RWPE2 (cell line): ENCODE measurements around the gene B3GNT8.

Experiments used
- ATAC-seq: fragments of 200-7000 bp; cut with Tn5 transposase; 3 replicates; pipeline ENCODE4 v1.9.1; 2021; ENCODE audit warnings: low read depth
- DNase-seq: peaks from one replicate; pipeline ENCODE4 v3.0.0-alpha.2; 2020; ENCODE audit warnings: low spot score
- H3K27ac ChIP-seq: fragments of 450-650 bp; 2 replicates; pipeline ENCODE4 v1.5.1; 2017; ENCODE audit warnings: mild to moderate bottlenecking; ENCODE audit not compliant: poor library complexity, severe bottlenecking
- H3K27me3 ChIP-seq: fragments of 250-450 bp; sonication (Bioruptor Pico); 2 replicates; pipeline ENCODE4 v1.5.1; 2021; ENCODE audit warnings: mild to moderate bottlenecking, moderate library complexity; ENCODE audit not compliant: insufficient read depth, poor library complexity, severe bottlenecking
- H3K36me3 ChIP-seq: fragments of 250-450 bp; sonication (Bioruptor Pico); 2 replicates; pipeline ENCODE4 v1.5.1; 2020; ENCODE audit warnings: low read depth, mild to moderate bottlenecking, moderate library complexity
- H3K4me1 ChIP-seq: fragments of 250-450 bp; sonication (Bioruptor Pico); 2 replicates; pipeline ENCODE4 v1.5.1; 2021; ENCODE audit warnings: mild to moderate bottlenecking, moderate library complexity; ENCODE audit not compliant: insufficient read depth, poor library complexity, severe bottlenecking
- H3K4me3 ChIP-seq: fragments of 250-450 bp; sonication (Bioruptor Pico); 2 replicates; pipeline ENCODE4 v1.5.1; 2021; ENCODE audit warnings: mild to moderate bottlenecking, moderate library complexity; ENCODE audit not compliant: severe bottlenecking
- H3K9me3 ChIP-seq: fragments of 250-450 bp; sonication (Bioruptor Pico); 2 replicates; pipeline ENCODE4 v1.5.1; 2021; ENCODE audit warnings: mild to moderate bottlenecking, moderate library complexity; ENCODE audit not compliant: severe bottlenecking
- CTCF ChIP-seq: fragments of 450-650 bp; IDR thresholded peaks from one replicate; pipeline ENCODE4 v1.5.1; 2017; ENCODE audit warnings: mild to moderate bottlenecking, moderate library complexity; ENCODE audit not compliant: poor library complexity, severe bottlenecking

B3GNT8 gene

GRCh38 chr19:41456342-41456918 is 29.3 kb upstream of the B3GNT8 start:
- ATAC-seq (no peak), DNase-seq (no peak)
- Histone ChIP-seq H3K4me3 (no peak overlapping the region), H3K27me3 (peaks cover 39% of the 10 kb centered on the region), H3K27ac (no peak overlapping the region), H3K4me1 (no peaks in the 10 kb centered on the region), H3K9me3 (no peaks in the 10 kb centered on the region), H3K36me3 (no peaks in the 10 kb centered on the region)
- no peak for TF ChIP-seq CTCF

- peaks cover 36% of the 10 kb centered on the region for H3K27me3 ChIP-seq
- H3K9me3 ChIP-seq = no peaks in the 10 kb centered on the region
- no peak overlapping the region for H3K4me3 ChIP-seq
- TF ChIP-seq CTCF = no peak
- H3K36me3 ChIP-seq = no peaks in the 10 kb centered on the region
- DNase-seq (no peak), ATAC-seq (no peak)
- H3K4me1 ChIP-seq = no peaks in the 10 kb centered on the region
- no peak overlapping the region for H3K27ac ChIP-seq
Measured at GRCh38 chr19:41455936-41456335, 28.8 kb upstream of the B3GNT8 start.

- no peak for TF ChIP-seq CTCF
- H3K4me1 ChIP-seq = no peaks in the 10 kb centered on the region
- no peak for DNase-seq
Measured at GRCh38 chr19:41452584-41453275, 25.6 kb upstream of the B3GNT8 start.

GRCh38 chr19:41449865-41450178 is 22.6 kb upstream of the B3GNT8 start:
- DNase-seq (no peak), ATAC-seq (peak; percentile 22; the same call in 1 of the 3 replicates)
- TF ChIP-seq CTCF = no peak
- H3K27me3 ChIP-seq = no peaks in the 10 kb centered on the region
- no peak overlapping the region for H3K4me3 ChIP-seq
- H3K27ac ChIP-seq = no peak overlapping the region
- no peaks in the 10 kb centered on the region for H3K4me1 ChIP-seq
- H3K9me3 ChIP-seq = no peaks in the 10 kb centered on the region
- H3K36me3 ChIP-seq = no peaks in the 10 kb centered on the region

More at GRCh38 chr19:41452584-41453275, 25.6 kb upstream of the B3GNT8 start:
- H3K27ac ChIP-seq = no peak overlapping the region
- peaks cover 16% of the 10 kb centered on the region for H3K27me3 ChIP-seq
- no peak overlapping the region for H3K4me3 ChIP-seq
- no peaks in the 10 kb centered on the region for H3K9me3 ChIP-seq
- no peaks in the 10 kb centered on the region for H3K36me3 ChIP-seq
- ATAC-seq = no peak

GRCh38 chr19:41449079-41449864 is 22.1 kb upstream of the B3GNT8 start:
- TF ChIP-seq CTCF = peak; percentile 96
- Histone ChIP-seq H3K9me3 (no peaks in the 10 kb centered on the region), H3K27me3 (no peaks in the 10 kb centered on the region), H3K36me3 (no peaks in the 10 kb centered on the region), H3K4me3 (no peak overlapping the region), H3K27ac (no peak overlapping the region), H3K4me1 (no peaks in the 10 kb centered on the region)
- peak; percentile 90 for ATAC-seq
- DNase-seq = no peak
